Stimulated activated CD8-positive, alpha-beta memory T cell treated with anti-CD3 and anti-CD28 coated beads, Interleukin-2, amount 100 ng/mL, for 1 hour (primary cell): ENCODE results near the gene TGM2.
"Not testable (repeated sequence)": the region's sequence is repeated elsewhere in the genome, so short reads cannot be mapped to it uniquely, and the experiment has no call there.

Source experiments
- DNase-seq, 2 donors: peaks; one replicate each; pipeline ENCODE4 v3.0.0-alpha.2; 2020; ENCODE audit warnings: low read depth in 2 of 2

Gene TGM2

GRCh38 chr20:38115205-38115604, 49.9 kb downstream of the TGM2 start:
- DNase-seq, result no peak

- DNase-seq, result no peak
Measured at GRCh38 chr20:38114353-38114791, 50.7 kb downstream of the TGM2 start.

DNA sequence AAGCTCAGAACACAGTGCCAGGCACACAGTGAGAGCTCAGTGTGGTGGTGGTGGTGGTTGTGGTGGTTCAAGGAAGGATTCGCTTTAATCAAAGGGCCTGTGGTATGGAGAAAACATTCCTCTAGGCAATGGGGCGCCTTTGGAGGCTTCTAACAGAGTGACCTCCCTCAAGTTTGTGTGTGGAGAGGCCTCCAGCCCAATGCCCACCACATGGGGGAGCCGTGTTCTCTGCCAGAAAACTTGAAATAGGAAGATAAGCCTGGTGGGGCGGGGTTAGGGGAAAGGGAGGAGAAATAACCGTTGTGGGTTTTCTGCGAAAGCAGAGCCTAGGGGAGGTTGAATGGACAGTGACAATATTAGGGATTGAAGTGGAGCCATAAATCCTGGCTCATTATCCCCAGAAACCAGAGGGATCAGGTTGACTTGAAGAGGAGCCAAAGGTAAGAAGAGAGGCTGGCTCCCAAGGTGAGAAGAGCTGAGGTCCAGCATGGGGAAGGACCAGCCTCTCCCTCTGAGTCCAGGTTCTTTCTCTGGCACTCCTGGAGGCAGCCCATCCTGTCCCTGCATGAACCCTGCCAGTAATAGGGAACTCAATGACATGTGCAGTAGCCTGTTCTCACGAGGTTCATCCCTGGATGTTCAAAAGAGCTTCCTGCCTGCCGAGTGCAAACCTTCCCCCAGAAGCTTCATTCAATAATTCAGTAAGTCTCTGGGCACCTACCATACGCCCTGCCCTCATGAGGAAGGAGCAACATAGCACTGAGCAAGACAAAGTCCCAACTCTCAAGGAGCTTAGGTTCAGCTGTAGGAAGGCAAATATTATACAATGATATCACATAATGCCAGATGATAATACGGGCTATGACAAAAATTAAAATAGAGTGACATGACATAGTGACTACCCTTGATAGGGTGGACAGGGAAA, 51.4 kb downstream of the TGM2 start:
- no peak for DNase-seq

DNA sequence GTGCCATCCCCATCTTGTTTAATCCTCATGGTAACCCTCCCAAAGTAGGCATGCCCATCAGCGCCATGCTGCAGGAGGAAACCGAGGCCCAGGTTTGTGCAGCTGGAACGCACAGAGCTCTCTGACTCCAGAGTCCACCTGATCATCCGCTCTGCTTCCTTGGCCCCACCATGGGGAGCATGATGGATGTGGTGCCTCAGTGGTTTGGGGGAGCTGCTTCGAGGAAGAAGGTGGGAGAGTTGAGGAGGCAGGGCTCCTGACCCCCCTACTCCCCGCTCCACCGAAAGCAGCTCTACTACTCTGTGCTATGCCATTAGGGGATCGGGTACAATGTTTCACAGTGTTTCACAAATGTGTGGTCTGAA, 52.2 kb downstream of the TGM2 start:
- DNase-seq, result no peak

DNA sequence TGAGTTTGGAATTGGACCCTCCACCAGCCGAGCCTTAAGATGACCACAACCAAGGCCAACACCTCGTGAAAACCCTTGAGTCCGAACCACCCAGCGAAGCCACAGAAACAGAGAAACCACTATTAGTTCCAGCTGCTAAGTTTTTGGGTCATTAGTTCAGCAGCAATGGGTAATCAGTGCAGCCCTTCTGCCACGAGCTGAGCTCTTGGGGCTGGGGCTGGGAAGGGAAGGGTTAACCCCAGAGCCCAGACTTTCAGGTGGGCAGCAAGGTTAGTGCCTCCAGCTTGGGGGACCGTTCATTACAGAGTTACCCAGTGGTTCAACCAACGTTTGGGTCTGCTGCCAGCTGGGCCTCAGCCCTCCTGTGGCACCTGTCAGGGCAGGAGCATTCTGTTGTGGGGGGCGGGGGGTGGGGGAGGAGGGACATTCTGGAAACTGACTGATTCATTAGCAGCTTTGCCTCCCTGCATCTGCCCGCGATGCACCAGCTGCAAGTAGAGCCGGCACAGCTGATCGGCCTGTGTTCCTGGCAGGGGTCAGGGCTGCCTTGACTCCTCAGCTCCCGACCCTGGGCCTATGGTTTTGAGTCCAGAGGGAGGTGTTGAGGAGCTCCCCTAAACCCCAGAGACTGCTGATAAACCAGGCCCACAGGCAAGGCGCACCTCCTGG, 52.7 kb downstream of the TGM2 start:
- no peak for DNase-seq

GRCh38 chr20:38111366-38112232, 53.5 kb downstream of the TGM2 start:
- no peak for DNase-seq

DNA sequence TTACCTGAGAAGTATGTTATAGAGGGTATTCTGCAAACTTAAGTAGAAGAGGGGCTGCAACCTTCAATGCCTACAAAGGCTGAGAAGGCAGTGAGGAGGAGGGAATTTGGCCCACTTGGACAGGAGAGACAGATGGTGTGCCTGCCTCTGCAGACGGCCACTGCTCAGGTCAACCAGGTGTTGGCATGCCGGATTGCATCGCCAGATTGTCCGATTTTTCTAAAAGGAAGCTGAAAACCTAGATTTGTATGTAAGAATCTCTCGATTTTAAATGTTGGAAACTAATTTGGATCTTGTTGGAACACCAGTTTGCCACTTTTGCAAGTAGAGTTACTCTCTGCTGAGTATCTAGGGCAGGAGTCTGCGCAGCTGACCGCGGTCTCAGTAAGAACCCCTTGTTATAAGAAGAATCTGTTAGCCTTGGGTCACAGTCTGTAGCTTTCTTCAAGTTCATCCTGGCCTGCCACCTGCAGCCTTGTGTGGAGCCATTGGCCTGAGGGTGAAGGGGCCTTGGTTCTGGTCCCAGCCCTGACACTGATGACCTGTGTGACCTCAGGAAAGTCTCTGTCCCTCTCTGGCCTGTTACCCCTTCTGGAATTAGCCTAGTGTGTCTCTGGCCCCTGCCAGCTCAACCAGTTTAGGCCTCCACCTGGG, 54.4 kb downstream of the TGM2 start:
- DNase-seq, result no peak

GRCh38 chr20:38109591-38110524, 55.2 kb downstream of the TGM2 start:
- no peak for DNase-seq

GRCh38 chr20:38108986-38109541, 56.0 kb downstream of the TGM2 start:
- DNase-seq, result no peak

DNA sequence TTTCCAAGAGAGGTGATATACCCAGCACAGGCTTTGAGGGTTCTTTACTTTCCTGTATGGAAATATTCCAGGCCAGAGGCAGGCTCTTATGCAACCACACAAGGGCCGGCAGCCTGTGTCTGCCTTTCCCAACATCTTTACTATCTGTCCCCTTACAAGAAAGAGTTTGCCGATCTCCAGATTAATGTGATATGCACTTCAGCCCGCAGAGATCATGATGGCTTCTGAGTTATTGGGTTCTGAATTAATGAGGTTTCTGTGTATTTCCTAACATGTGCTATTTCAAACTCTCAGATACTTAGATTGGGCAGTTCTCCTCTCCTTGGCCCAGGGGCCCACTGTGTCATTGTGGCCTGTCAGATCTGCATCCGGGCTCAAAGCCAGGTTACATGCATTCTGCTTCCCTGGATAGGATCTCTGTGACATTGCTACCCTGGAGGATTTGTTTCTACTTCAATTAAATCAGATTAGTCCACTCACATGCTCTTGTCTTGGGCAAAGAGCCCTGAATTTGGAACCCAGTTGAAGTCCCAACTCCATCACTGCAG, 56.6 kb downstream of the TGM2 start:
- no peak for DNase-seq

- DNase-seq, result not testable (repeated sequence)
Measured at GRCh38 chr20:38107916-38108315, 57.2 kb downstream of the TGM2 start.

GRCh38 chr20:38107386-38107785, 57.7 kb downstream of the TGM2 start:
- not testable (repeated sequence) for DNase-seq

DNA sequence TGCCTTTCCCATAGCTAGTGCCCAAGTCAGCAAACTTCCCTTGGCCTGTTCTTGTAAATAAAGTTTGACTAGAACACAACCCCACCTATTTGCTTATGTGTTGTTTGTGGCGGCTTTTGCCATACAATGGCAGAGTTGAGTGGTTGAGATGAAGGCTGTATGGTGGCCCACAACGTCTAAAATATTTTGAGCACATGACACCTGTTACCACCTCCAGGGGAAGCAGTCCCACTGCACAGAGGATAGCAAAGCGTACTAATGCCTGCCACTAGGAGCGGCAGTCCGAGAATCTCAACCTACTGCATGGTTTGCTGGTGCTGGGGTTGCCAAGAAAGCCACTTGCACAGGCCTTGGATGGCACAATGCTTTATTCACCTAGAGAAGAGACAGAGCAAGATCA, 58.6 kb downstream of the TGM2 start:
- no peak for DNase-seq

DNA sequence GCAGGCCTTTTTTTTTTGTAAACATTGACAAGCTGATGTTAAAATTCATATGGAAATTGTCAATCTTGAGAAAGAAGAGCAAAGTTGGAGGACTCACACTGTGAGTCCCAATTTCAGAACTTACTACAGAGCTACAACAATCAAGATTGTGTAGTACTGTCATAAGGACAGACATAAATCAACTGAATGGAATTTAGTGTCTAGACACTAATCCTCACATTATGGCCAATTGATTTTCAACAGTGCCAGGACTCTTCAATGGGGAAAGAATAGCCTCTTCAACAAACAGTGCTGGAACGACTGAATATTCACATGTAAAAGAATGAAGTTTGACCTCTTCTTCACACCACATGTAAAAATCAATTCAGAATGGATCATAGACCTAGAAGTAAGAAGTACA, 60.8 kb downstream of the TGM2 start:
- no peak for DNase-seq

DNA sequence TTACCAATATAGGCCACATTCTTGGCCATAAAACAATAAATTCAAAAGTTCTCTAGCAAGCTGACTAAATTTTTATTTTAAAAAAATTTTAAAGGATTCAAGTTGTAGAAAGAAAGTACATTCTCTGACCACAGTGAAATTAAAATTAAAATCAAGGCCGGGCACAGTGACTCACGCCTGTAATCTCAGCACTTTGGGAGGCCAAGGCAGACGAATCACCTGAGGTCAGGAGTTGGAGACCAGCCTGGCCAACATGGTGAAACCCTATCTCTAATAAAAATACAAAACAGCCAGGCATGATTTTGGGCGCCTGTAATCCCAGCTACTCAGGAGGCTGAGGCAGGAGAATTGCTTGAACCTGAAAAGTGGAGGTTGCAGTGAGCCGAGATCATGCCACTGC, 62.9 kb downstream of the TGM2 start:
- DNase-seq, result not testable (repeated sequence)

- DNase-seq, result no peak
Measured at GRCh38 chr20:38098952-38099351, 66.1 kb downstream of the TGM2 start.

GRCh38 chr20:38095017-38095686, 69.9 kb downstream of the TGM2 start:
- DNase-seq, result no peak

DNA sequence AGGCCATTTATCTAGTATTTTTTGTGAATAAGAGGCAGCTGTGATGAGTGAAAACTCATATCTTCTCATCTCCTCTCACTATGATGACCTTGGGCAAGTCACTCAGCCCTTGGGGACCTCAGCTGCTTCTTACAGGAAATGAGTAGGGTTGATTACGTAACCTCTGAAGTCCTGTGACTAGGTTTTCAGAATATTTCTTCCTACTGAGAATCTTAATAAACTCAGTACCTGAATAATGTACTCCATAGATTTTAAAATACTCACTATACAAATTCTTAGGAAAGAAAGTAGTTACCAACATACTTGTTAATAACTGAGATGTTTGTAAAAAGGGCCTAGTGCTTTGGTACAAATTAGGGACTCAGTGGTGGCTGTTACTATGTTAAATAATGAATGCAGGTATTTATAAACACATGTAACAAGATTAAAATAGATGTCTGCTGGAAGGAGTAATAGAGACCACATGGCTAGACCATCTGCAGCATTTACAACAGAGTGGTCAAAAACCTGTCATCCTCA, 70.6 kb downstream of the TGM2 start:
- DNase-seq, result no peak

- no peak for DNase-seq
Measured at GRCh38 chr20:38093641-38094077, 71.4 kb downstream of the TGM2 start.
